ENCODE measurements around the gene P2RY12. TPM values are rescaled to one million over a fixed set of nuclear protein-coding genes. Genes with fewer than 3 reads are reported as not detected.

The P2RY12 gene
- total RNA-seq, 4 donors from 2014 or later = 0.34 to 2.1 (median 0.46) TPM; not detected in 1

DNA sequence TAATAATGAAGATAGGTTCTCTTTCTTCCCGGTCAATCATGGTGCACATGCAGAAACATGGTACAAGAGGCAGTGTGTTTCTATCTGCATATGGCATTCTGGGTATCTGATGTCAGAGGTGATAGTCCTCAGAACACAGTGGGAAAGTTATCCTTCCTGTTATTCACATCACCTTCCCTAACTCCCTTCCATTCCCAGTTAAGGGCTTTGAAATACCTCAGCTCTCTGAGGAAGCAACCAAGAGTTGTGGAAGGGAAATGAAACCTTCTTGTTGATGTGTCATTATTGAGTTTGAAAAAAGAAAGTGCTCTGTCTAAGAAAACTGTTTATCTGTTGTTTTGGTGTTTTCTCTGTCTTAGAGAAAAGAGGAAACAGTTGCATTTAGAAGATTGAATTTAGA, 33.3 kb downstream of the P2RY12 start:
- no peak overlapping the region for H3K4me3 ChIP-seq (ENCODE audit: low read depth, poor library complexity, severe bottlenecking)
- no peak for DNase-seq (ENCODE audit: low spot score in 2 of 2)
- 90 to 96% methylated on average over 1 of the region's 1 CpG for WGBS, 2 donors
- intact Hi-C loops (cut with DNase I; ENCODE audit: low total_unique reads) = no loop called here
- TF ChIP-seq, protein P1, sequence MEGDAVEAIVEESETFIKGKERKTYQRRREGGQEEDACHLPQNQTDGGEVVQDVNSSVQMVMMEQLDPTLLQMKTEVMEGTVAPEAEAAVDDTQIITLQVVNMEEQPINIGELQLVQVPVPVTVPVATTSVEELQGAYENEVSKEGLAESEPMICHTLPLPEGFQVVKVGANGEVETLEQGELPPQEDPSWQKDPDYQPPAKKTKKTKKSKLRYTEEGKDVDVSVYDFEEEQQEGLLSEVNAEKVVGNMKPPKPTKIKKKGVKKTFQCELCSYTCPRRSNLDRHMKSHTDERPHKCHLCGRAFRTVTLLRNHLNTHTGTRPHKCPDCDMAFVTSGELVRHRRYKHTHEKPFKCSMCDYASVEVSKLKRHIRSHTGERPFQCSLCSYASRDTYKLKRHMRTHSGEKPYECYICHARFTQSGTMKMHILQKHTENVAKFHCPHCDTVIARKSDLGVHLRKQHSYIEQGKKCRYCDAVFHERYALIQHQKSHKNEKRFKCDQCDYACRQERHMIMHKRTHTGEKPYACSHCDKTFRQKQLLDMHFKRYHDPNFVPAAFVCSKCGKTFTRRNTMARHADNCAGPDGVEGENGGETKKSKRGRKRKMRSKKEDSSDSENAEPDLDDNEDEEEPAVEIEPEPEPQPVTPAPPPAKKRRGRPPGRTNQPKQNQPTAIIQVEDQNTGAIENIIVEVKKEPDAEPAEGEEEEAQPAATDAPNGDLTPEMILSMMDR (IDR thresholded peaks at IDR 0.05) = no peak
- no peak for TF ChIP-seq POLR2A (IDR thresholded peaks at IDR 0.05)

DNA sequence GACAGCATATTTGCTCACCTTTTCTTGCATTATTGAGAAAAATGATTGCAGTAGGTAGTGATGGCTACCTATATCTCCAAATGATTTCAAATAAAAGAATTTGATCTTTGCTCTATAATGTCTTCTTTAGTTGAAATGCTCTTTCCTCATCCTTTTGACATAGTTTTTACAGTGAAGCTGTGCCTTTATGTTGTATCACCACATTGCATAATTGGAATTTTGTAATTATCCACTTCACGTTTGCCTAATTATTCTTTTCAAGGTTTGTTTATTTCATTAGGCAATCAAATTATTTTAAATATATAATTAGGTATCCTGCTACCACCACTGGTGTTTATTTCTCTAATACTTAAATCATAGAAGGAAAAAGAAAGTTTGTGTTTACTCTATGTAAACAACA, 33.9 kb downstream of the P2RY12 start:
- intact Hi-C loops (cut with DNase I; ENCODE audit: low total_unique reads) = no loop called here
- WGBS, 2 donors = 60 to 69% methylated on average over 1 of the region's 1 CpG
- no peak for DNase-seq (ENCODE audit: low spot score in 2 of 2)
- TF ChIP-seq, protein P1 (IDR thresholded peaks at IDR 0.05) = no peak
- no peak for TF ChIP-seq POLR2A (IDR thresholded peaks at IDR 0.05)
- H3K4me3 ChIP-seq (ENCODE audit: low read depth, poor library complexity, severe bottlenecking) = no peak overlapping the region

DNA sequence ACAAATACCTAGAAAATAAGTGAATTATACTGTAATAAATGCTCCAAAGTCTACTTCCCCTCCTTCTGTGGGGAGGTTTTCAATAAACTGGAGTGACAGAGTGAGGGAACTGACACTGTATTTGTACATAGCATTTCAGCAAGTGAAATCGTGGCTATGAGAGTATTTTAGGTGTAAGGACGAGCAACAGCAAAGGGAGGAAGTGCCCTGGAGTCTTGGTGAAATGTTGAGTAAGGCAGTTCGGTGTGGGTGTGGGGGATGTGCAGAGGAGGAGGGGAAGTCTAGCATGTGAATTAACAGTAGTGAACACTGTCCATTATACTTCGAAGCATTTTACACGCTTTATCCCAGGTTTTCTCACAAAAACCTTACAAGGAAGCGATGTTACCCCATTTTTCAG, 37.1 kb downstream of the P2RY12 start:
- intact Hi-C loops (cut with DNase I; ENCODE audit: low total_unique reads) = no loop called here
- peak in 1 of 2 donors; percentile 32 for DNase-seq (ENCODE audit: low spot score in 2 of 2)
- 81 to 84% methylated on average over 6 of the region's 6 CpGs for WGBS, 2 donors
- no peak for TF ChIP-seq POLR2A (IDR thresholded peaks at IDR 0.05)
- TF ChIP-seq, protein P1 (IDR thresholded peaks at IDR 0.05) = no peak
- H3K4me3 ChIP-seq (ENCODE audit: low read depth, poor library complexity, severe bottlenecking) = no peak overlapping the region

DNA sequence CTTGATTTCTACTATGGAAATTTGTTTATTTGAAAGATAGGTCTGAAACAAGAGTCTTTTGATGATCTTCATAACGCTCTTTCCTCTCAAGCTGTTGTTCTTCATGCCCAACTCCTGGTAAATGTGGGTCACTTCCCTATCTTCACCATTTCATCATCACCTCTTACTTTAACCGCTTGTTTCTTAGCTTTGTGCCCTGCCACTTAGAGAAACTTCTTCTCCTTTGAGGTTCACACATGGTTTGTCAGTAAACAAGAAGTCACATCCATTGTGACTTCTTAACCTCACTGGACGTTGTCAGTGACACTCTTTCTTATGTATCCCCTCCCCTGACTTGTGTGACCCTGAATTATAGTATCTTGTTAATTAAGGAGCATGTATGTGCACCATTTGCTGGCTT, 38.3 kb downstream of the P2RY12 start:
- TF ChIP-seq, protein P1 (IDR thresholded peaks at IDR 0.05) = no peak
- no peak for TF ChIP-seq POLR2A (IDR thresholded peaks at IDR 0.05)
- DNase-seq (ENCODE audit: low spot score in 2 of 2) = no peak
- intact Hi-C loops (cut with DNase I; ENCODE audit: low total_unique reads) = no loop called here
- H3K4me3 ChIP-seq (ENCODE audit: low read depth, poor library complexity, severe bottlenecking) = no peak overlapping the region
- 59 to 62% methylated on average over 3 of the region's 3 CpGs for WGBS, 2 donors

DNA sequence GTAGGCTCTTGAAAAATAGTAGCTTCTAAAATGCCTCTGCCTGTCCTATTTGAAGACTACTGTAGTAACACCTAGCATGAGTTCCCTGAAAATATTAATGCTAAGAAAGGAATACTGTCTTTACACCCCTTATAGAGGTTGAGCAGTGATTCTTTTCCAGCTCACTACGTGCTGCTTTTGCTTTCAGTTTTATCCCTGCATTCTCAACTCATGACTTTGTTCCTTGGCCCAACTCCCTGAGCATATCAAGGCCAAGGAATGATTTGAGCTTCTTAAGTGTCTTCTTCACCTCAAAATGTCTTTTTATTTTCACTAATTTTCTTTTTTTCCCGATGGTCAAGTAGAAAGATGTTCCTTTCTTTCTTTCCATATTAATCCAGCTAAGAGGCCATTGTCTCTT, 38.7 kb downstream of the P2RY12 start:
- no peak overlapping the region for H3K4me3 ChIP-seq (ENCODE audit: low read depth, poor library complexity, severe bottlenecking)
- WGBS, 2 donors = 27 to 34% methylated on average over 2 of the region's 2 CpGs
- TF ChIP-seq POLR2A (IDR thresholded peaks at IDR 0.05) = no peak
- TF ChIP-seq, protein P1 (IDR thresholded peaks at IDR 0.05) = no peak
- peak in 1 of 2 donors; percentile 32 for DNase-seq (ENCODE audit: low spot score in 2 of 2)
- intact Hi-C loops (cut with DNase I; ENCODE audit: low total_unique reads) = no loop called here

DNA sequence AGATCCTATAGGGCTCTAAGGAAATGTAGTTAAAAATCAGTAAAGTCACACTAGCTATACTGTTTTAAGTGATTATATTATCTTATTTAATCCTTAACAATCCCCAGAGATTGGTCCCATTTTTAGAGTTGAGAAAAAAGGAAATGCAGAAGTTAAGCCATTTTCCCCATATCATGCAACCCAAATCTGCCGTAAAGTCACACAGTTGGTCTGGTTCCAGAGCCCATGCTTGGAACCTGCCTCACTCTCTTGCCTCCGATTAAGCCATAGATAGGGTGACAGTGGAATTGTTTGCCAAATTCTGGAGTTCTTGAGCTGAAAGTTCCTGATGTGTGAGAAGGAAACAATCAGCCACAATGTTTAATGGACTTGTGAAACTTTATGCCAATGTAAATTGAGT, 52.9 kb downstream of the P2RY12 start:
- 67 to 83% methylated on average over 2 of the region's 2 CpGs for WGBS, 2 donors
- no peak overlapping the region for H3K4me3 ChIP-seq (ENCODE audit: low read depth, poor library complexity, severe bottlenecking)
- TF ChIP-seq, protein P1 (IDR thresholded peaks at IDR 0.05) = no peak
- TF ChIP-seq POLR2A (IDR thresholded peaks at IDR 0.05) = no peak
- intact Hi-C loops (cut with DNase I; ENCODE audit: low total_unique reads) = no loop called here
- DNase-seq (ENCODE audit: low spot score in 2 of 2) = no peak
